Inflammatory macrophage treated with lipopolysaccharide for 4 hours (primary cell): Measurements from ENCODE around the gene MCC.

Experiments used
- DNase-seq: peaks from one replicate; pipeline ENCODE4 v3.0.0-alpha.2; 2020

MCC gene

DNA sequence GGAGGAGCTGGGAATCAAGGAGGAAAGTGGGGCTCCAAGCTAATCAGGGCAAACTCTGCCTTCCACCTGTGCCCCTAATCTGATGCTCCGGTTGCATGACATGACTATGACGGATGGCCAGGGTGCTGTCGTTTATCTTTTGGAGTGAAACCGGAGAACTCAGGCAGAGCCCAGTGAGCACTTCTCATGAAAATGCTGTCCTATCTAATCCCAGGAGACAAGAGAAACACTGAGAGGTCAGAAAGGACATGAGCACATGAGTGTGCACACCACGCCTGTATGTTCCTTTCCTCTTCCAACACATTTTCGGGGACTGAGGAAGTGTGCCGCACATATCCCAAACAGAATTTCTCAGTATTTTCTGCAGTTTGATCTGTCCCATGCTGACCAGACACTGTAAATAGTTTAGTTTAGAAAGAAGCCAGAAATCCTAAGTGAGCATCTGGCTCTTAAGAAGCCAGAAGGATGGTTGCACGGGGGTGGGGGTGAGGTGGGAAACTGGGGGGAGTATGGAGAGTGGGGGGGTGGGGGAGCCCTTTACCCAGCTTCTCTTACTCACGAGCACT lies 270.6 kb downstream of the MCC start:
- DNase-seq = no peak

DNA sequence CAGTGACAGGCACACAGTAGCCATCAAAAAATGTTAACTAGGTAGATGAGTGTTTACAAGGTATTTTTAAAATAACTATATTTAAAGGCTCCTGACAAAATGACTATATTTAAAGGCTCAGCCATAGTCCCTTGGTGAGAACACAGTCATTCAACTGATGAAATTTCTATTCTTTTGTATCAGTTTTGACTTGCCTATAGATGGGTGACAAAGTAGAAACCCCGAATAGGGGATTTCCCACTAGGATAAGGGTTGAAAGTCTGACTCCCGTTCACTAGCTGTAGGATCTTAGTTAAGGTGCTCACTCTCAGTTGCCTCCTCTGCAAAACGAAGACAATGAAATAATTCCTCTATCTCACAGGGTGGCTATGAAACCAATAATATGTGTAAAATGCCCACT lies 271.7 kb downstream of the MCC start:
- DNase-seq = no peak

DNA sequence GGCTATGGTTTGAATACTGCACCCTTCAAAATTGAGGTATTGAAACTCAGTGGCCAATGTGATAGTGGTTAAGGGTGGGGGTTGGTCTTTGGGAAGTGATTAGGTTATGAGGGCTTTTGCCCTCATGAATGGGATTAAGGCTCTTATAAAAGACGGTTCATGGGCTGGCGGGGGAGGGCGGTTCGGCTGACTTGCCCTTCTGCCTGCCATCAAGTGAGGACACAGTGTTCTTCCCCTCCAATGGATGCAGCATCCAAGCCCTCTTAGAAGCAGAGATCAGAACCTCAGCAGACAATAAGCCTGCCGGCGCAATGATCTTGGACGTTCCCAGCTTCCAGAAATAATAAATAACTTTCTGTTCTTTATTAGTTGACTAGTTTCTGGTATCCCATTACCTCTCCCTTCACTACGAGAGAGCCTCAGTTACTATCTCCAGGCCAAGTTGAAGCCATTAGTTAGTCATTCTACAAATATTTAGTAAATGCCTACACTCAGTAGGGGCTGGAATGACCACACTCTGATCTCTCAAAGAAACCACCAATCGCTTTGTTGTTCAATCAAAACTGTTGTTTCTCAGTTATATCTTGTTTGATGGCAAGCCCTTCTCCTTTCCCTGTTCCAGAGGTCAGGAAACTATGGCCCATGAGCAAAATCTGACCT lies 272.7 kb downstream of the MCC start:
- no peak for DNase-seq

DNA sequence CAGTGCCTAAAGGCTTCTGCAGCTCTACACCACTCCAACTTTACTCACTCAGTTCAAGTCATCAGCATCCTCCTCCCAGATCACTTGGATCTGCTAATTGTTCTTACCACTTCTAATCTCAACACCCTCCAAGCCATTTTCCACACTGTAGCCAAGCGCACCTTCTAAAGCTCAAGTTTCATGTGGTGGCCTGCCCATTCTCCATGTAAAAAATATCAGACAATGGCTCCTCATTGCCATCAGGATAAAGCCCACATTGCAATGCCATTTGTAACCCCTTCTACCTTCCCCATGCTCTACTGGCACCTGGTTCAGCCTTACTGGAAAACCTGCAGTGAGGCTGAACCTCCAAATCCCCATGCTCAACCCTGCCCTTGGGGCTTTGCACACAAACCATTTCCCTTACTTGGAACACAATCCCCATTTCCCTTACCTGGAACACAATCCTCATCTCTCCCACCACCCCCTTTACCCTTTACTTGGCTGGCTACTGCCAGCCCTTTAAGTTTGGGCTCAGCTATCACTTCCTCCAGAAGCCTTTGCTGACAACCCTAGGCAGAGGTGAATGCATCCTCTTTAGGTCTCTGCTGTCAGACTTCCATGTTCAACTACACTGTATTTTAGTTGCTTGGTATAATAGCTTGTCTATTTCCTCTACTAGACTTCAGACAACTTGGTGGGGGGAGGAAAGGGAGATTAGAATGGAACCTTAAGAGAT lies 273.5 kb downstream of the MCC start:
- no peak for DNase-seq

DNA sequence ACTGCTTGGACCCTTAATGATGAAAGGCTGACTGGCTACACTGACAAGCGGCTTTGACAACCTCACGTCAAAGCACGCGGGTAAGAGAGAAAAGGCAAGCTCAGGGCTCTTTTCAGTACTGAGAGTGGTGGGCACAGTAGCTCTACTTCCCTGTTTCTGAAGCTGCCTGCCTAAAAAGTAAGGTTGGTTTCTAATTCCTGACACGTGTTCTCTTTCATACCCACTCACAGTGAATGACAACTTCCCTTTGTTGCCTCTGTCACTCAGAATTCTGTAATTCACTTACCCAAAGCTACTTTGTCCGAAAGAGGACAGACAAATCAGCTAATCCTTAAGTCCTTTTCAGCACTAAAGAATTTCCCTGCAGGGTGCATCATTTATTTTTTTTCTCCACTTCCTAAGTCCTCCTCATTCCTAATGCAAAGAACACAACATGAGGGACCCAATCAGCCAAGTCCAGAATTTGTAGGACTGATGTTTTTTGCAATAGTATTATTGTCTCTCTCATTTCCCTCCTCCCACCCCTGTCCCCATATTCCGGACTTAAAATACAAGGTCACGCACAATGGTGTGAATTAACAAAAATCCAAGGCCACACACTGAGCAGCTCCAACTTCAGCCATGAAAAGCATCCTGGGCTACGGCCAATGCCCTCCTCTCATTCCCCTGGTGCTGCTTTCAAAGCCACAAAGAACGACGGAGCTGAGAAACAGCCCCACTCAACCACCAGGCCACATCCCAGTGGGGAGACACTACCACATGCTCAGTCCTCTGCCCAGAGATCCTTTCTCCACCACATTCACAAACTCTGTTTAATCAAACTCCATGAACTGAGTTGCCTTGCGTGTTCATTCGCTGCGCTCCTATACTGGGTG lies 274.5 kb downstream of the MCC start:
- peak; percentile 36 for DNase-seq

DNA sequence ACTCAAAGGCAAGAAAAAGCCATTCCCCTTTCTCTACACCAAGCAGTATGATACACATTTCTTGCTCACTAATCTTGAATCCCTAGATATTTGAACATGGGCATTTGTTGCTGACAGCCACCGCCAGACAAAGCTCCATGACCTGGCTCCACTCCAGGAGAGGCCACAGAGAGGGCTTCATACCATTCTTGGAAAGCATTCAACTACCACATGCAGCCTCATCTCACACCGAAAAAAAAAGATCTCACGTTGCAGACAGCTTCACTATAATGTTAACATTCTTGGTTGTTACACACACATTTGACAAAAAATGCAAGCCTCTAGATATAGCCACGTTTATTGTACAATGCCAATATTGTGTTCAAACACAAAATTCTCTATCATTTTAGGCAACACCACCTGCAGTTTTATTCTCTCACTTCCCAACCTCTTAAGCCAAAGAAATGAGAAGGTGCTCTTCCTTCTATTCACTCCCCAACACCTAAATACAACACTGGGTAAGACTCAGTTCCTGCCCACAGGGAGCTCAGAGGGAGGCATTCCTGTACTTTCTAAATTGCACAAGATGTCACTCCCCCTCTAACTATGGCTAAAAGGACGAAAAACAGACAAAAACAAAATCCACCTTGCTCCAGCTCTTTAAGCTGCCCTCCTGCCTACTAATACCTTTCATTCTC lies 275.9 kb downstream of the MCC start:
- no peak for DNase-seq

DNA sequence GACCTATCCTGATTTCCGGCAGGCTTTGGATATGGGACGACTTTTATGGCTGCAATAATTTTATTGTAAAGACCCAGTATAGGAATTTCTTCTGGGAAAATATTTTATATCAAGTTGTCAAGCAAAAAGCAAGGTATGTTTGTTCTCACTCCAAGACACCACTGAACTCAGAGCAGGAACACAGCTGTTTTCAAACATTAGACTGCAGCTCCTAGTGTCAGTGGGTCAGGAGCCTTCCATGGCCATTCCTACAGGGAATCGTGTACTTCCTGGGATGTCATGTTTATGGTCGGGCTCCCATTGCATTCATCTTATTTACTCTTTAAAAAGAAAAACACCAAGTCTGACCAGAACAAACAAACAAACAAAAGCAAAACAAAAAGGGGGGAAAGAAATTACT lies 278.8 kb downstream of the MCC start:
- DNase-seq = no peak

DNA sequence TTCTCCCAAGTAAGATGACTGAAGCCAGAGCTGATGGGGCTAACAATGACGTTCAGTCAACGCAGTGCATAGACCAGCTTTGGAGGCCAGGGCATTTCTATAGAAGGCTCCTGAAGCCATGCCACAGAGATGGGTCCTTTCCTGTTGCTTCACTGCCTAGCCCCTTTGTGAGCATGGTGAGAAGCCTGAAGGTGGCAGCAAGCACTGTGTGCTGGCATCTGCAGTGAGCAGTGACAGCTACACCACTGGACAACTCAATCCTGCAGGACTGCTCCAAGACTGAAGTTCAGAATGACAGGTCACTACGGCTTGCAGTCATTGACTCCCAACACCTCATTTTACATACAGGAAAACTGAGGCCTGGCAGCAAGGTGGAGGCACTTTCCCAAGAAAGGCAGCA lies 282.4 kb downstream of the MCC start:
- DNase-seq = no peak

DNA sequence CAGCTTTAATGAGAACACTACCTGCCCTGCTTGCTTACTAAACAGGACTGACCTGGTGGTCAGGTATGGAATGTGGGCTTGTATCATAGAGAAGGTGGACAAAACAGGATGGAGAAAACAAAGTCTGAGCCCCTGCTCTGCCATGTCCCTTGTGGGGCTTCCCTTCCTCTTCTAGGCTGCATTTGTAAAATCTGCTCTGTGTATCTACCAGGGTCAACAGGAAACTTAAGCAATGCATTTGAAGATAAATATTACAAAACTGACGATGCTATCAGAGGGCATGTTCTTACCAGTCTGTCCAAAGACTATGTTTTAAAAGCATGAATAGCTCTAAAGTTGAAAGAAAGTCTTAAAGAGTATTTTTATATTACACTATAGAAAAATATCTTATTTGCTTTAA lies 282.9 kb downstream of the MCC start:
- DNase-seq = no peak

DNA sequence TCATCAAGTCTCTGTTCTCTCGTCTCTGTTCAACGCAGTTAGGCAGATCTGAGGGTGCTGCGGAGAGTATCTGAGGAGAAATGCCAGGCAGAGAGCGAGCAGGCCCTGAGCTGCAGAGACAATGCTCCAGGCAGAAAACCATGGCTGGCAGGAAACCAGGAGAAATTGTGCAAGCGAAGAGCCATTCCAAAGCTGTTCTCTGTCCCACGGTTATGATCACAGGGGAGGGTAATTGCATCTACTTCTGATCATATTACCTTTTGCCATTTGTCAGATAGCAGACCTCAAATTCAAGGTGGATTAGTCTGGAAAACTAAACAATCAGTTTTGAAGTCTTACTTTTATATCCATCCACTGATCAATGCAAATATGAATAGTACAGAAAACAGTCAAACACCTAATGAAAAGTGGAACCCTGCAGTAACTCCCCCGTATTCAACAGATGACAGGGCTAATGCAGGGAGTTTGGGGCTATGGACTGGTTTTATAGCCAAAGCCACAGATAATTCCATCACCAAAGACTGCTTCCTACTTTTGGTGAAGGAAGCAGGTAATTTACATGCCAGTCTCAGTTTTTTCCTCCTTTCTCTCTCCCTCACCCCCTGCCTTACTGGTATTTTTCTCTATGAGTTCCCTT lies 283.6 kb downstream of the MCC start:
- DNase-seq = no peak

DNA sequence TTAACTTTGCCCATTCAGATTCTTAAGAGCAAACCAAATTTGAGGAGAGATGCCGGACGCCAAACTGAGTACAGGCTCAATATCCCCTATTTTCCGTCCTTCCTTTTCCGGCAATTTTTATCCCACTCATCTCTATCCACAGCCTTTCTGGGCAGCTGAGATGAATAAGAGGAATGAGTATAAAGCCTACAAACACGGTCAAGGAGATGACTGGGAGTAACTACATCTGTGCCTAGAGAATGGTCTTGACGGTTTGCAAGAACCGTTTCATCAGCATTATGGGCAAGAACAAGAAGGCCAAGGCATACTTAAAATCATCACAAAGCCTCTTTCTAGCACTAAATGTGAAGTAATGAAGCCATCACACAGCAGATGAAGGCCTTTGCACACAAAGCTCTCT lies 284.3 kb downstream of the MCC start:
- DNase-seq = no peak

DNA sequence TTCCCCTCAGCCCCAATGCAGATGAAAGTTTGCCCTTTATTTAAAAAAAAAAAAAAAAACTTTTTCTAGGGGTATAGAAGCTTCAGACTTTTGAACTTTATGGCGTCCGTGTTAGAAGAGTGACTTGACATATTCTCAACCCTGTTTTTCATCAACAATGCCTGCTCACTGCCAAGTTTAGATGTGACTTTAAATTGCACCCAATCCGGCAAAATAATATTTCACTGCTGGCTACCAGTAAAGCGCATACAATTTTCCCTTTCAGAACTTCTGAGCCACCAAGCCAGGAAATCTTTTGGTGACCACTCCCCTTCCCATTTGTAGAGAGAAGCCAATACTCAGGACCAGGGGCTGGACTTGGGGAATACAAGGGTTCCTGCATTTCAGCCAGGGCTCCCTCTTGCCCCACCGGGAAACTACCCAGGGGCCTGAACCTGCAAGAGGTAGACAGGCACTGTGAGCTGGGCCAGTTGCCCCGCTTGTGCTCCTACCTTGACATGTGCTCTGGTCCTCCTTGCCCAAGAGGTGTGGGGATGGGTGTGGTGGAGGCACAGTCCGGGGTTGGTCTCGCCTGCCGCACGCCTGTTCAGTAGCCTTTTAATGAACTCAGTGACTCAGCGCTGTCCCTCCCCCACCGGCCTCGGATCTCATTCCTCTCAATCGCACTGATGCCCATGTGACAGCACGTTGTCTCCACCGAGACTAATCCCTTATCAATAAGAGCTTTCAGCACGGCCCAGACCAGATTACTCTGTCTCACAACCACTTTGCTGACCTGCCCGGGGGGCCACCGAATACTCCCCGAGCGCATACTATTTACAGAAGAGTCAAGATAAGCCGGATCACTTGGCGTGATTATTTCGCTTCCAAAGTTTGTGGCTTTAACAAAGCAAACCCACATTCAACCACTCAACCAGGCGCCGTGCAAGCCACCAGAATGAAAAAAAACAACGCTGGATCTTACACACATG lies 285.2 kb downstream of the MCC start:
- DNase-seq = no peak

DNA sequence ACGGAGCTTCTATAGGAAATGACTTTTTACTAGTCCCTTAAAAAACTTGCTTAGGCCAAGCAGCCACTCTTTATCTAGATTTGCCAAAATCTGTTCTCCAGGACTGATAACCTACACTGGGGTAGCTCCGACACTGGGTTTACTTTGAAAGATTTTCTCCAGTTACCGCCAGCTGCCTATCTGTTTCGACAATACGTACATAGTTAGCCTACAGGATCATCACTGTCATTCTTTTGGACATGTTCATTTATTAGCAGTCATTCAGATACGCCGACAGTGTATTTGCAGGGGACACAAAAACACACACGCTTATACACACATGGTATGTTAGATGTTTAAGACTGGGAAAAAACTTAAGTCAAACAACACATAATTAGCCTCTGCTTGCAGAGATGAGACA lies 286.0 kb downstream of the MCC start:
- no peak for DNase-seq

DNA sequence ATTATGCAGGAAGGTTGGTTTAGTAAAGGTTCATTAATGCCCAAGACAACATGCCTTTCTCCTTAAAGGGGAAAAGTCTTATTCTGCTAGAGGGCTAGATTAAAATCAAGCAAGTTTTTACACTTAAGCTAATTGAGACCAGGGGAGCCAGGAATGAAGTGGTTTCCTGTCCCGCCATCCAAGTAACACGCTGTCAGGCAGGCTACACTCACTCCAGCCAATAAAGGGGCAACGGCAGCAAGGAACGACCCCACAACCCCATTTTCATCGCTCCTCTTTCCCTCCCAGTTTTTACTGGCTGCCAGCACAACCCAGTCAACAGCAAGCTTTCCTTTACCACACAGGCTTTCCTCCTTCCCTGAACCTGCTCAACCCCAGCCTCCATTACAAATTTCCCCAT lies 286.5 kb downstream of the MCC start:
- no peak for DNase-seq

DNA sequence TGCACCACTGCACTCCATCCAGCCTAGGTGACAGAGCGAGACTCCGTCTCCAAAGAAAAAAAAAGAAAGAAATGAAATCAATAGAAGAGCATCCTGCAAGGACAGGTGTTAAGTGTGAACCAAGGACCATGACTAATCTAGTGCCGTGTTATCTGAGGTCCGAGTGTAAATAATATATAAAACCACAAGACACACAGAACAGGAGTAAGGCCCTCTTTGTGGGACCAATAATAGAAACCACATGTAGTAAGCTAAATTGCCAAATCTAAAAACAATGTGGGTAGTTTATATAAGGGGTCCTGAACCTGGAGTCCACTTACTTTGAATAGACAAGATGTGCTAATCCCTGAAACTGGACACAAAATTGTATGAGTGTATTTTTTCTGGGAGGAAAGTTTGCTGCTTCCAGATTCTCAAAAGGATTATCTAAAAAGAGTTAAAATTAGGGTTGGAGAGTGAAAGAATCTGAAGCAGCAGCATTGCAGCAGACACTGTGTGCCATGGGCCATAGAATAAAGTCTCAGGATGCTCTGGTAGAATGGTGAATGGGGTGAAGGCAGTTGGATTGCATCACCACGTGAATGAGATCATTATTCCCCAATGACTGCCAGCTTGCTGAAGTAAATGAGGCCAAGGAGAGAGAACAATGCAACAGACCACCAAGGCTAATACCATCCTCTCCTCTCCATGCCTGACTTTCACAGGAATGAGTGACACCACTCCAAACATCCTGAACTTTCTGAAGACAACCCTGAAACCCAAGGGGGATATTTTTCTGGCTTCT lies 288.9 kb downstream of the MCC start:
- no peak for DNase-seq

DNA sequence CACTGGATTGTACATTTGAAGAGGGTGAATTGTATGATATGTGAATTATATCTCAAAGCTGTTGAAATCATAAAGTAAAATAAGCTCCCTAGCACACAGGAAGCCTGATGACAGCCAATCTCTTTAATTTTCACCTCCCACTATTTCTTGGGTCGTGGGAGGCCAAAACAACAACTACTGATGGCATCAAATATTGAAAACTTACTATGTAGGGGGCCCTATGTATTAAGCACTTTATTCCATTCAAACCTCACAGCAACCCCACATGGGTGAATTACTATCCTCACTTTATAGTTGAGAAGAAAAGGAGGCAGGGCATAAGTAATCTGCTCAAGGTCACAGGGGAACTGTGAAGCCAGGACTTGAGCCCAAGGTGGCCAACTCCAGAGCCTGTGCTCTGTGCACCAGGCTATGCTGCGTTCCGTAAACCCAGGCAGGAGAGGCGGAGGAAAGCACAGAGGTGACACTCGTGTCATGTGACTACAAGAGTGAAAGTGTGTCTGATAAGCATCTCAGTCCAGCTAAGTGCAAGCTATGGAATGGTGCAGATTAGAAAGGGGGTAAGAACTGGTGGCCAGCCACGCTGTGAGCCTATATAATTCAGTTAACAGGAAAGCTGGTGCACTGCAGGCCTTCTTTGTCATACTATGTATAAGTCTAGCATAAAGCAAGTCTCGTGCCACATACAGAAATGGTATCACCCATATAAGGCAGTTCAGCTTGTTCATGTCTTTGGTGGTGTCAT lies 290.6 kb downstream of the MCC start:
- DNase-seq = no peak

DNA sequence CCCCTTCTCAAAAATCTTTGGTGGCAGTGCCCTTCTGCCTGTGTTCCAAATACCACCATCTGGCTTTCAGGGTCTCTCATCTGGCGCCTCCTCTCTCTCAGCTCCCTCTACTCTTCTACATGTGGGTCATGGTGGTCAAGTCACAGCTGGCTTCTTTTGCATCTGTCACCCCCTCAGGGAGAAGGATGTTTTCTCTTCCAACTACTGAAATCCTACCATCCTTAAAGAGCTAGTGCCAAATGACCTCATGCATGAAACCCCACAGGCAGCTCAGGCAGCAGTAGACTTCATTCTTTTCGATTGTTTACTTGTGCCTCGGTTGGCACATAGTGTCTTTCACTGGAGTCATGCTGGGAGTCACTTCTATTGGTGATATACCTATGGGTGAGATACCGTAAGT lies 292.5 kb downstream of the MCC start:
- DNase-seq = no peak

DNA sequence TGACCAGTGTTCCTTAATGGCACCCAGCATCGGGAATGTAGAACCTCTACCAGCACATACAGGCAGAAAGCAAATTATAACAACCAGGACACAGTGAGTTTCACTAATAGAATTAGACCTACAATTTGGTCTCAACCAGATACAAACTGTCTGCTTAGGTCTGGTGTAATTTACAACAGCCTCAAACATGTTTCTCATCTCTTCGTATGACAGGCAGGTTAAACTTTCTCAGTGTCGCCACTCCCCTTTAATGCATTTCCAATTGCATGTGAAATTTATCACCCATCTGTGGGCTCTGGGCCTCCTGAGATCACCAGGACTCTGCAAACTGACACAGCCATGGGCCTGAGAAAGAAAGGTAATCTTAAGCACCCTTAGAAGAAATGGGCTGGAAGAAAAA lies 293.0 kb downstream of the MCC start:
- DNase-seq = no peak

DNA sequence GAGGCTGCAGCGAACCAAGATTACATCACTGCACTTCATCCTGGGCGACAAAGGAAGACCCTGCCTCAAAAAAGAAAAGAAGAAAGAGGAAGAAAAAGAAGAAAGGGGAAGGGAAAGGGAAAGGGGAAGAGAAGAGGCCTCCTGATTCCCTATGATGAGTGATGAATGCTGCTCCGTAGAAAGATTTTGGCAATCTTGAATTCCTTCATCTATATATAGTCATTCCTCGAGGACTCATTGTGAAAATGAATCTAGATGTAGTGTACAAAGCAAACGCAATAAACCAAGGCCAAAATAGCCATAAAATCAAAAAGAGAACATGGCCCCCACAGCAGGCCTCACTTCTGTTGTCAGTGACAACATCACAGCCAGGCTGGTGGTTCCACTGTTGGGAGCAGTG lies 293.7 kb downstream of the MCC start:
- DNase-seq = peak; percentile 82

DNA sequence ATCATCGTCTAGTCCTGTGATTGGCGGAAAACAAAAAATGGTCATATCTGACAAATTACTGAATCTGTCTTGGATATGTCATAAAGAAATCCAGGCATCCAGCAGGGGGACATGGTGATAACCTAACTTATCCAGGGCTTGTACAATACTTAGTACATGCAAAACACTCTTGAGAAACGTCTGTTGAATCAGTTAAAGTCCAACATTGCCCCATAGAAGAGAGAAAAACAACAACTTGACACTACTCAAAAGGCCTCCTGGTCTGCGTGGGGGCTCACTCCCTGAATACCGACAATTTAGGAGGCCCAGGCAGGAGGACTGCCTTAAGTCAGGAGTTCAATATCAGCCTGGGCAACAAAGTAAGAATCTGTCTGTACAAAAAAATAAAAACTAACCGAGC lies 294.1 kb downstream of the MCC start:
- DNase-seq = peak; percentile 65
